SK-N-SH (cell line): ENCODE results near the gene GSTM1.

Experiments used
- ELF1 ChIP-seq: IDR thresholded peaks from 2 replicates; pipeline ENCODE4 v1.4.0; 2012
- EP300 ChIP-seq, 2 experiments: IDR thresholded peaks; 2 replicates each; pipeline versions ENCODE4 v1.4.0 to v1.6.1; 2012; ENCODE audit warnings: borderline replicate concordance in 1 of 2, low read depth in 1 of 2, low read length in 1 of 2
- GABPA ChIP-seq: IDR thresholded peaks from 2 replicates; pipeline ENCODE4 v1.4.0; 2012; ENCODE audit warnings: low read depth, mild to moderate bottlenecking
- JUND ChIP-seq: IDR thresholded peaks from 2 replicates; pipeline ENCODE4 v1.4.0; 2012
- MAX ChIP-seq: IDR thresholded peaks from 2 replicates; pipeline ENCODE4 v1.4.0; 2012; ENCODE audit warnings: low read depth
- NFIC ChIP-seq: IDR thresholded peaks from 2 replicates; pipeline ENCODE4 v1.4.0; 2012; ENCODE audit warnings: borderline replicate concordance
- POLR2AphosphoS5 ChIP-seq: IDR thresholded peaks from 2 replicates; pipeline ENCODE4 v1.6.1; 2012; ENCODE audit warnings: low read depth, low read length
- RAD21 ChIP-seq: IDR thresholded peaks from 2 replicates; pipeline ENCODE4 v1.6.1; 2012; ENCODE audit warnings: mild to moderate bottlenecking, low read length
- SIN3A ChIP-seq: IDR thresholded peaks from 2 replicates; pipeline ENCODE4 v1.6.1; 2012; ENCODE audit warnings: low read depth, mild to moderate bottlenecking, low read length, moderate library complexity, borderline replicate concordance
- TEAD4 ChIP-seq: IDR thresholded peaks from 2 replicates; pipeline ENCODE4 v1.4.0; 2012; ENCODE audit warnings: mild to moderate bottlenecking, borderline replicate concordance; ENCODE audit not compliant: insufficient read depth
- TF ChIP-seq, protein P1 (sequence below): fragments of 200-600 bp; sonication (generic); IDR thresholded peaks from 2 replicates; pipeline ENCODE4 v1.6.1; 2017; ENCODE audit warnings: antibody characterized with exemption, mild to moderate bottlenecking, moderate library complexity

DNA sequence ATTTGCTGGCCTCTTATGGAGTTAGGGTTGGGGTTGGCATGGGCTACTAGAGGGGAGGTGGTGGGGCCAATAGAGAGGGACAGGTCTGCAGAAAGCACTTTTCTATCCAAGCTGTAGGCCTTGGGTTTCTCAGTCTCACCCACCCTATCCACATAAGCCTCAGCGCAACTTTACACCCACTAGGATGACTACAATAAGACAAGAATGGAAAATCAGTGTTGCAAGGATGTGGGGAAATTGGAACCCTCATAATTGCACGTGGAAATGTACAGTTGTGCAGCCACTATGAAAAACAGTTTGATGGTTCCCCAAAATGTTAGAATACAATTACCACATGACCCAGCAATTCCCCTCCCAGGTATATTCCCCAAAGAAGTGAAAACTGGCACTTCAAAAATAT is 45.8 kb upstream of the GSTM1 start:
- TF ChIP-seq GABPA (no peak), EP300 (IDR thresholded peaks at IDR 0.05; ENCODE audit: borderline replicate concordance in 1 of 2, low read depth in 1 of 2, low read length in 1 of 2) (no peak), NFIC (no peak), MAX (no peak), POLR2AphosphoS5 (no peak), JUND (no peak), ELF1 (no peak), RAD21 (no peak), TEAD4 (no peak), SIN3A (no peak)
- TF ChIP-seq, protein P1, sequence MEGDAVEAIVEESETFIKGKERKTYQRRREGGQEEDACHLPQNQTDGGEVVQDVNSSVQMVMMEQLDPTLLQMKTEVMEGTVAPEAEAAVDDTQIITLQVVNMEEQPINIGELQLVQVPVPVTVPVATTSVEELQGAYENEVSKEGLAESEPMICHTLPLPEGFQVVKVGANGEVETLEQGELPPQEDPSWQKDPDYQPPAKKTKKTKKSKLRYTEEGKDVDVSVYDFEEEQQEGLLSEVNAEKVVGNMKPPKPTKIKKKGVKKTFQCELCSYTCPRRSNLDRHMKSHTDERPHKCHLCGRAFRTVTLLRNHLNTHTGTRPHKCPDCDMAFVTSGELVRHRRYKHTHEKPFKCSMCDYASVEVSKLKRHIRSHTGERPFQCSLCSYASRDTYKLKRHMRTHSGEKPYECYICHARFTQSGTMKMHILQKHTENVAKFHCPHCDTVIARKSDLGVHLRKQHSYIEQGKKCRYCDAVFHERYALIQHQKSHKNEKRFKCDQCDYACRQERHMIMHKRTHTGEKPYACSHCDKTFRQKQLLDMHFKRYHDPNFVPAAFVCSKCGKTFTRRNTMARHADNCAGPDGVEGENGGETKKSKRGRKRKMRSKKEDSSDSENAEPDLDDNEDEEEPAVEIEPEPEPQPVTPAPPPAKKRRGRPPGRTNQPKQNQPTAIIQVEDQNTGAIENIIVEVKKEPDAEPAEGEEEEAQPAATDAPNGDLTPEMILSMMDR, result no peak
